ENCODE measurements around the gene CD300LG. TPM values are rescaled to one million over a fixed set of nuclear protein-coding genes. Genes with fewer than 3 reads are reported as not detected.

CD300LG gene
- total RNA-seq, 2 donors from 2014 or later = 0.09 to 33.5 TPM

DNA sequence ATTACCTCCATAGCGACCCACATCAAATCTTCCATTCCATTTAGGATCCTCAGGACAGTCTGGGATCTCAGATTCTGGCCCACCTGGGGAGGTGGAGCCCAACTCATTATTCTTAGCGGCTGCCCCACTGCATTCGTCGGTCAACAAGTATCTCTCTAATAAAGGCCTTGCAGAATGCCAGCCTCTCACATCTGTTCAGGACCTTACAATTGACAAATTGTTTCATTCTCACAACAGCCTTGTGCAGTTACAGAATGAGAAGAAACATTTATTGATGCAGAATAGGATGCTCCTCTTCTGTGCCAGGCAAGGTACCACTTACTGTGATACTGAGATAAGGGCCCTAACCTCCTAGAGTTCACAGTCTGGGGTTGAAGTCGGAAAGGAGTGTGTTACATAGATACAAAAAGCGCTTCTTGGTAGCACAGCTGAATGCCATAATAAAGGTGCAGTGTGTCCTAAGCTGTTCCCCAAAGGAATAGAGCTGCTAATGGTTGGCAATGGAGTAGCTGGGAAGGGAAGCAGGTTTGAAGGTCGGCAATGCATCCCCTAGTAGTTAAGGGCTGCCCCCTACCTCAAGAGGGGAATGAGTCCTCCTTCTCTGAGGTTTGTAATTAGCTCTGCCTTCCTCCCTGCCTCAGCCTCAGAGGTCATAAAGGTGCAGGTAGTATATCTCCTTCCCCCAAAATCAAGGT is 62.7 kb downstream of the CD300LG start:
- Histone ChIP-seq H3K4me1 (replicated peaks) (peaks cover 6% of the 10 kb centered on the region), H3K27me3 (replicated peaks; ENCODE audit: insufficient read depth) (no peaks in the 10 kb centered on the region), H3K27ac (no peak overlapping the region), H3K36me3 (no peaks in the 10 kb centered on the region), H3K9me3 (no peaks in the 10 kb centered on the region), H3K4me3 (no peak overlapping the region)
- WGBS = 63% methylated on average over 7 of the region's 7 CpGs
- TF ChIP-seq POLR2A (IDR thresholded peaks at IDR 0.05) (no peak), POLR2AphosphoS5 (IDR thresholded peaks at IDR 0.05) (no peak)
- intact Hi-C loops (cut with DNase I) = no loop called here
- no peak for DNase-seq (ENCODE audit: low spot score)

DNA sequence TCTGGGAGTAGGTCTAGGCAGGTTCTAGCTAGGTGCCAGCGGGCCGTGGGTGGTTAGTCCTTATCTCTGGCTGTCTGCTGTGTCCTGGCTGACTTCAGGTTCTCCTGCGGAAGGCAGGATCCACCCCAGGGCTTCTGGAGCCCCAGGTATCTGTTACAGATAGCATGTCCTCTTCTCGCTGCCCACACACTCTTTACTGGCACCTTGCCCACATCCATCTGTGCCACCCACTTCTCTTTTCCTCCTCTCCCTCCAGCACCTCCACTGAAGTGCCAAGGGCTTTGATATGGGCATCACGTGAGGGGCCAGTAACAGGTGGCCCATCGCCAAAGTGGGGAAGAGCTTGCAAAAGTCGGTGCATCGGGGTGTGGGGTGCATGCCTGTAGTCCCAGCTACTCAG is 64.9 kb downstream of the CD300LG start:
- H3K9me3 ChIP-seq = no peaks in the 10 kb centered on the region
- no peak overlapping the region for H3K27ac ChIP-seq
- H3K36me3 ChIP-seq = no peaks in the 10 kb centered on the region
- intact Hi-C loops (cut with DNase I) = no loop called here
- H3K4me1 ChIP-seq (replicated peaks) = no peaks in the 10 kb centered on the region
- no peak overlapping the region for H3K4me3 ChIP-seq
- no peaks in the 10 kb centered on the region for H3K27me3 ChIP-seq (replicated peaks; ENCODE audit: insufficient read depth)
- no peak for DNase-seq (ENCODE audit: low spot score)
- WGBS = 42% methylated on average over 8 of the region's 8 CpGs
- TF ChIP-seq POLR2A (IDR thresholded peaks at IDR 0.05) = no peak
- TF ChIP-seq CTCF (IDR thresholded peaks at IDR 0.05) = no peak
- TF ChIP-seq POLR2AphosphoS5 (IDR thresholded peaks at IDR 0.05) = no peak

DNA sequence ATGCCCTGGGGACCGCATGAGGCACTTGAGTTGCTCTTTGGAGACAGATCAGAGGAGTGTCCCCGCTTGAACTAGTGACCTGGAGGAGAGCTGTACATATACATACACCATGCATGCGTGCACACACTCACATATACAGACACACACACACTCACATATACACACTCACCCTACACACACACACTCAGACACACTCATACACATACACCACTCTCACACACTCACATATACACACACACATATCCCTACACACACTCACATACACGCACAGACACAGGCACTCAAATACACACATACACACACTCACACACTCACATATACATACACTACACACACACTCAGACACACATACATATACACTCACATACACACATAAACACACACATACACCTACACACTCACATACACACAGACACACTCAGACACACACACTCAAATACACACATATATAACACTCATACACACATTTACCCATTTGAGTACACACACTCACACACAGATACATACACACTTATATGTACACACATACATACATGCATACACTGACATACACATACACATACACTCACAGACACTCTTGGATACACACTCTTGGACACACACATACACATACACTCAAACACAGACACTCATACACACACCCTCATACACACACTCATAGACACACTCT is 65.8 kb downstream of the CD300LG start:
- no peak overlapping the region for H3K27ac ChIP-seq
- no peak for TF ChIP-seq POLR2AphosphoS5 (IDR thresholded peaks at IDR 0.05)
- TF ChIP-seq POLR2A (IDR thresholded peaks at IDR 0.05) = no peak
- no peak for TF ChIP-seq CTCF (IDR thresholded peaks at IDR 0.05)
- intact Hi-C loops (cut with DNase I) = no loop called here
- H3K9me3 ChIP-seq = no peaks in the 10 kb centered on the region
- no peaks in the 10 kb centered on the region for H3K36me3 ChIP-seq
- no peaks in the 10 kb centered on the region for H3K27me3 ChIP-seq (replicated peaks; ENCODE audit: insufficient read depth)
- WGBS = 57% methylated on average over 4 of the region's 4 CpGs
- H3K4me3 ChIP-seq = no peak overlapping the region
- no peaks in the 10 kb centered on the region for H3K4me1 ChIP-seq (replicated peaks)
- DNase-seq (ENCODE audit: low spot score) = no peak

Other genes starting within 250 kb of the CD300LG start
- gene MEOX1, start 185.3 kb upstream of the CD300LG start, total RNA-seq = 1 to 10 TPM; 3.4 to 6.1 TPM
- gene SOST, start 88.4 kb upstream of the CD300LG start, total RNA-seq = under 1 TPM in 1 of 2 donors, not detected in 1; 0.18 TPM
- gene DUSP3, start 68.2 kb upstream of the CD300LG start, total RNA-seq = 10 to 100 TPM; 62.4 to 78.9 TPM
- gene CFAP97D1, start 66.7 kb upstream of the CD300LG start, total RNA-seq = 1 to 10 TPM in 1 of 2 donors, not detected in 1; 1.1 TPM
- 10 to 100 TPM in 1 of 2 donors, 1 to 10 TPM in 1; 4.4 to 16.4 TPM for gene MPP3, start 14.0 kb upstream of the CD300LG start, total RNA-seq
- 10 to 100 TPM; 14.9 to 17.7 TPM for gene MPP2, start 60.4 kb downstream of the CD300LG start, total RNA-seq
- gene PPY, start 95.3 kb downstream of the CD300LG start, total RNA-seq = not detected
- not detected for gene PYY, start 106.8 kb downstream of the CD300LG start, total RNA-seq
- 1 to 10 TPM; 3.1 to 3.8 TPM for gene NAGS, start 157.4 kb downstream of the CD300LG start, total RNA-seq
- gene TMEM101, start 167.8 kb downstream of the CD300LG start, total RNA-seq = 10 to 100 TPM; 48.0 to 51.6 TPM
- 10 to 100 TPM; 30.0 to 45.2 TPM for gene LSM12, start 219.5 kb downstream of the CD300LG start, total RNA-seq
- 10 to 100 TPM; 68.9 to 84.8 TPM for gene G6PC3, start 223.6 kb downstream of the CD300LG start, total RNA-seq

All from prostate gland (tissue), 2 donors.